ENCODE measurements around the gene RHOT1.
"Not testable (repeated sequence)": the region's sequence is repeated elsewhere in the genome, so short reads cannot be mapped to it uniquely, and the experiment has no call there.

The RHOT1 gene

DNA sequence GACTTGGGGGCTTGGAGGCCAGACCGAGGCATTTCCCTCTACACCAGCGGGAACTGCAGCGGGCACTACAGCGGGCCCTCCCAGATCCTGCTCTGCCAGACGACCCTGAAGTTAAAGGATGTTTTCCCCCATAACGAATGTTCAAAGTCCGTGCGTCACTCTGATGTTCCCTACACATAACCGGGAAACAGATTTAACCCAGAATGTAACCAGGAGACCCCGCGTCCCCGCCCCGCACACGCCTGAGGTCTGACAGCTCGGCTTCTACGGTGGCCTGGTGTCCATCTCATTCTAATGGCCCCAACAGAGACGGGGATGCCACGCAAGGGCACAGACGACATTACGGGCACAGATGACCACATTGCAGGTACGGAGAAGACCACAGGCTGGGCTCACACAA, 31.7 kb upstream of the RHOT1 start:
- Histone ChIP-seq H3K9me3 (ENCODE audit: control insufficient read depth in 2 of 2, low read length in 2 of 2) (no peaks in the 10 kb centered on the region), H3K36me3 (ENCODE audit: control insufficient read depth in 2 of 2, insufficient read depth in 2 of 2, low read length in 2 of 2) (no peaks in the 10 kb centered on the region), H3K9ac (ENCODE audit: low read length in 2 of 2) (no peak overlapping the region), H3K27me3 (ENCODE audit: control insufficient read depth in 1 of 2, insufficient read depth in 2 of 2, low read length in 2 of 2) (no peaks in the 10 kb centered on the region), H3K27ac (ENCODE audit: low read length) (no peak overlapping the region), H3K4me1 (ENCODE audit: control insufficient read depth, insufficient read depth, low read length) (peaks cover 8% of the 10 kb centered on the region), H3K4me3 (ENCODE audit: low read length in 2 of 2) (no peak overlapping the region)

DNA sequence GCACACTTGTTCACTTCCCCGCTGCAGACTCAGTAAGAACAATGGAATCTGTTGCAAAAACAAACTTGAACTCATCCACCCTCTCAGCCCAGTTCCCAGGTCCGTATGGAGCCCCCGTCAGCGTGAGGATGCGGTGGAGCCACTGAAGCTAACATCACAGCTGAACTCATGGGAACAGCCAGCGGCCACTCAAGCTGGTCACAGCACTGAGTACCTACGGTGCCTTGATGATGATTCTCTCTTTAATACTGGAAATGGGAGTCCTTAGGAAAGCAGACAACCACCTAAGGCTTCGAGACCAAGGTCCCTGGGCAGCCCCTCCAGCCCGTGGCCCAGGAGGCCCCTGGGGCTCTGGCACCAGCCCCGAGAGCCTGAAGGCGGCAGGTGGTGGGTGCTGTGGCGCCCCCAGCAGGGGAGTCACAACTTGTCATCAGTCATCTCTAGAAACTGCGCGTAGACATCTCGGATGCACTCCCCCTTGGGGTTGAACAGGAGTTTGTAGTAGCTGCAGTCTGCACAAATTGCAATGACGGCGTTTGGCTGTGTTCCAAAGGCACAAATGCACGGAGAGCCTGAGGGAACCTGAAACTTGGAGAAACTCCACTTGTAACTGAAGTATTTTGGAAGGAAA, 31.0 kb upstream of the RHOT1 start:
- Histone ChIP-seq H3K27me3 (ENCODE audit: control insufficient read depth in 1 of 2, insufficient read depth in 2 of 2, low read length in 2 of 2) (no peaks in the 10 kb centered on the region), H3K9me3 (ENCODE audit: control insufficient read depth in 2 of 2, low read length in 2 of 2) (no peaks in the 10 kb centered on the region), H3K4me3 (ENCODE audit: low read length in 2 of 2) (peak overlapping the region in 1 of 2 donors; percentile 44), H3K36me3 (ENCODE audit: control insufficient read depth in 2 of 2, insufficient read depth in 2 of 2, low read length in 2 of 2) (no peaks in the 10 kb centered on the region), H3K27ac (ENCODE audit: low read length) (no peak overlapping the region), H3K9ac (ENCODE audit: low read length in 2 of 2) (no peak overlapping the region), H3K4me1 (ENCODE audit: control insufficient read depth, insufficient read depth, low read length) (peaks cover 8% of the 10 kb centered on the region)

GRCh38 chr17:32112416-32112815, 29.9 kb upstream of the RHOT1 start:
- no peaks in the 10 kb centered on the region for H3K9me3 ChIP-seq (ENCODE audit: control insufficient read depth in 2 of 2, low read length in 2 of 2)

DNA sequence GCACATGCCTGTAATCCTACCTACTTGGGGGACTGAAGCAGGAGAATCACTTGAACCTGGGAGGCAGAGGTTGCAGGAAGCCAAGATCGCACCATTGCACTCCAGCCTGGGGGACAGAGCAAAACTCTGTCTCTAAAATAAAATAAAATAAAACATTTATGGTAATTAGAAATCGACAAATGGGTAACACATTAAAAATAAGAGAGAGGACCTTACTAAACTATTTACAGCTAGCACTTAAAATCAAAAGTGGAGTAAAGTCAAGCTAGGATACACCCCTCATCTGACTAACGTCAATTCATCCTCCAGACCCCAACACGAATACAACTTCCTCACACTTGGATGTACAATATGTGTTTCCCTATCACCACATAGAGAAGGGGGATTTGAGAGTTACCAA, 27.8 kb upstream of the RHOT1 start:
- H3K4me3 ChIP-seq (ENCODE audit: low read length in 2 of 2), result no peak overlapping the region
- H3K27ac ChIP-seq (ENCODE audit: low read length), result no peak overlapping the region
- H3K9ac ChIP-seq (ENCODE audit: low read length in 2 of 2), result no peak overlapping the region
- H3K27me3 ChIP-seq (ENCODE audit: control insufficient read depth in 1 of 2, insufficient read depth in 2 of 2, low read length in 2 of 2), result peaks cover 0 to 3% of the 10 kb centered on the region in 2 donors
- H3K9me3 ChIP-seq (ENCODE audit: control insufficient read depth in 2 of 2, low read length in 2 of 2), result no peaks in the 10 kb centered on the region
- no peaks in the 10 kb centered on the region for H3K36me3 ChIP-seq (ENCODE audit: control insufficient read depth in 2 of 2, insufficient read depth in 2 of 2, low read length in 2 of 2)
- peaks cover 8% of the 10 kb centered on the region for H3K4me1 ChIP-seq (ENCODE audit: control insufficient read depth, insufficient read depth, low read length)

More at GRCh38 chr17:32112416-32112815, 29.9 kb upstream of the RHOT1 start:
- H3K4me1 ChIP-seq (ENCODE audit: control insufficient read depth, insufficient read depth, low read length), result peaks cover 8% of the 10 kb centered on the region
- H3K4me3 ChIP-seq (ENCODE audit: low read length in 2 of 2), result no peak overlapping the region
- no peaks in the 10 kb centered on the region for H3K36me3 ChIP-seq (ENCODE audit: control insufficient read depth in 2 of 2, insufficient read depth in 2 of 2, low read length in 2 of 2)
- no peak overlapping the region for H3K27ac ChIP-seq (ENCODE audit: low read length)
- H3K27me3 ChIP-seq (ENCODE audit: control insufficient read depth in 1 of 2, insufficient read depth in 2 of 2, low read length in 2 of 2), result peaks cover 0 to 2% of the 10 kb centered on the region in 2 donors
- no peak overlapping the region for H3K9ac ChIP-seq (ENCODE audit: low read length in 2 of 2)

DNA sequence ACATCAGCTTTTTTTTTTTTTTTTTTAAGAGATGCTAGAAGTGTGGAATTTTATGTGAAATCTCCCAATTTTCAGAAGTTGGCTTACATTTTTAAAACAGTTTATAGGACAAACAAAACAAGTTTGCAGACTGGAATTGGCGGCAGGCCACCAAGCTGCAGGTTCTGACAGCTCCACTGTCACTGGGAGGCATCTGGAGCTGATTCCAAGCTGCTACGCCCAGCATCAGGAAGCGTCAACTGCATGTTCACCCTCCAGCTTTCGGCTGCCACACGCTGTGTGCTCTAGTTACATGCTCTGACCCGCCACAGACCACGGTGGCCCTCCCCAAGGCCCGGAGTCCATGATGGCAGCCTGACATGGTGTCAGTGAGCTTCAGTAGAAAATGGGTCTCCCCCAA, 26.8 kb upstream of the RHOT1 start:
- not testable (repeated sequence) for H3K27ac ChIP-seq (ENCODE audit: low read length); H3K4me1 ChIP-seq (ENCODE audit: control insufficient read depth, insufficient read depth, low read length); H3K9me3 ChIP-seq (ENCODE audit: control insufficient read depth in 2 of 2, low read length in 2 of 2); H3K4me3 ChIP-seq (ENCODE audit: low read length in 2 of 2); H3K36me3 ChIP-seq (ENCODE audit: control insufficient read depth in 2 of 2, insufficient read depth in 2 of 2, low read length in 2 of 2); H3K9ac ChIP-seq (ENCODE audit: low read length in 2 of 2); H3K27me3 ChIP-seq (ENCODE audit: control insufficient read depth in 1 of 2, insufficient read depth in 2 of 2, low read length in 2 of 2)

GRCh38 chr17:32116937-32117336, 25.4 kb upstream of the RHOT1 start:
- Histone ChIP-seq H3K9ac (ENCODE audit: low read length in 2 of 2) (no peak overlapping the region), H3K9me3 (ENCODE audit: control insufficient read depth in 2 of 2, low read length in 2 of 2) (no peaks in the 10 kb centered on the region)

GRCh38 chr17:32117399-32117798, 24.9 kb upstream of the RHOT1 start:
- Histone ChIP-seq H3K4me1 (ENCODE audit: control insufficient read depth, insufficient read depth, low read length) (no peaks in the 10 kb centered on the region), H3K27ac (ENCODE audit: low read length) (no peak overlapping the region), H3K4me3 (ENCODE audit: low read length in 2 of 2) (no peak overlapping the region), H3K27me3 (ENCODE audit: control insufficient read depth in 1 of 2, insufficient read depth in 2 of 2, low read length in 2 of 2) (peaks cover 0 to 3% of the 10 kb centered on the region in 2 donors), H3K9me3 (ENCODE audit: control insufficient read depth in 2 of 2, low read length in 2 of 2) (no peaks in the 10 kb centered on the region), H3K36me3 (ENCODE audit: control insufficient read depth in 2 of 2, insufficient read depth in 2 of 2, low read length in 2 of 2) (no peaks in the 10 kb centered on the region), H3K9ac (ENCODE audit: low read length in 2 of 2) (no peak overlapping the region)

More at GRCh38 chr17:32116937-32117336, 25.4 kb upstream of the RHOT1 start:
- no peaks in the 10 kb centered on the region for H3K36me3 ChIP-seq (ENCODE audit: control insufficient read depth in 2 of 2, insufficient read depth in 2 of 2, low read length in 2 of 2)
- H3K4me3 ChIP-seq (ENCODE audit: low read length in 2 of 2), result no peak overlapping the region
- H3K27me3 ChIP-seq (ENCODE audit: control insufficient read depth in 1 of 2, insufficient read depth in 2 of 2, low read length in 2 of 2), result peaks cover 0 to 3% of the 10 kb centered on the region in 2 donors
- H3K27ac ChIP-seq (ENCODE audit: low read length), result no peak overlapping the region
- H3K4me1 ChIP-seq (ENCODE audit: control insufficient read depth, insufficient read depth, low read length), result peaks cover under 1% of the 10 kb centered on the region

GRCh38 chr17:32118088-32118487, 24.2 kb upstream of the RHOT1 start:
- H3K9me3 ChIP-seq (ENCODE audit: control insufficient read depth in 2 of 2, low read length in 2 of 2); H3K4me3 ChIP-seq (ENCODE audit: low read length in 2 of 2); H3K36me3 ChIP-seq (ENCODE audit: control insufficient read depth in 2 of 2, insufficient read depth in 2 of 2, low read length in 2 of 2); H3K27me3 ChIP-seq (ENCODE audit: control insufficient read depth in 1 of 2, insufficient read depth in 2 of 2, low read length in 2 of 2); H3K4me1 ChIP-seq (ENCODE audit: control insufficient read depth, insufficient read depth, low read length); H3K27ac ChIP-seq (ENCODE audit: low read length); H3K9ac ChIP-seq (ENCODE audit: low read length in 2 of 2): not testable (repeated sequence)

DNA sequence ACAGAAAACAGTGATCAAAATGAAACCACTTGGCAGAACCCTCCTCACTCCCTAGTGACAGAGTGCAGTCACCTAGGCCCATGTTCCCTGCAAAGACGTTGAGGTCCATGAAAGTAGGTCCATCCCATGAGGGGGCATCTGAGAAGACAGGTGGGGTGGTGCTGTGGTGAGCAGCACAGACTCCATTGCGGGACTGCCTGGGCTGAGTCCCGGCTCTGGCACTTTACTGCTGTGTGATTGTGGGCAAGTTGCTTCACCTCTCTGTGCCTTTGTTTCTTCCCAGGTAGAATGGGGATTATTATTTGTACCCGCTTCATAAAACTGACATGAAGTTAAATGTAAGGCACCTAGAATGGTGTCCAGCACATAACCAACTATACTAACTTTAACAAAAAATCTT, 23.5 kb upstream of the RHOT1 start:
- no peaks in the 10 kb centered on the region for H3K9me3 ChIP-seq (ENCODE audit: control insufficient read depth in 2 of 2, low read length in 2 of 2)
- H3K36me3 ChIP-seq (ENCODE audit: control insufficient read depth in 2 of 2, insufficient read depth in 2 of 2, low read length in 2 of 2), result no peaks in the 10 kb centered on the region
- H3K27ac ChIP-seq (ENCODE audit: low read length), result no peak overlapping the region
- no peak overlapping the region for H3K4me3 ChIP-seq (ENCODE audit: low read length in 2 of 2)
- no peak overlapping the region for H3K9ac ChIP-seq (ENCODE audit: low read length in 2 of 2)
- H3K27me3 ChIP-seq (ENCODE audit: control insufficient read depth in 1 of 2, insufficient read depth in 2 of 2, low read length in 2 of 2), result peaks cover 0 to 3% of the 10 kb centered on the region in 2 donors
- no peaks in the 10 kb centered on the region for H3K4me1 ChIP-seq (ENCODE audit: control insufficient read depth, insufficient read depth, low read length)

- Histone ChIP-seq H3K27me3 (ENCODE audit: control insufficient read depth in 1 of 2, insufficient read depth in 2 of 2, low read length in 2 of 2) (peaks cover 0 to 3% of the 10 kb centered on the region in 2 donors), H3K4me3 (ENCODE audit: low read length in 2 of 2) (no peak overlapping the region), H3K9ac (ENCODE audit: low read length in 2 of 2) (no peak overlapping the region), H3K27ac (ENCODE audit: low read length) (no peak overlapping the region), H3K36me3 (ENCODE audit: control insufficient read depth in 2 of 2, insufficient read depth in 2 of 2, low read length in 2 of 2) (no peaks in the 10 kb centered on the region), H3K9me3 (ENCODE audit: control insufficient read depth in 2 of 2, low read length in 2 of 2) (no peaks in the 10 kb centered on the region), H3K4me1 (ENCODE audit: control insufficient read depth, insufficient read depth, low read length) (no peaks in the 10 kb centered on the region)
These were observed 22.2 kb upstream of the RHOT1 start for GRCh38 chr17:32120141-32120540.

- Histone ChIP-seq H3K27ac (ENCODE audit: low read length) (no peak overlapping the region), H3K9me3 (ENCODE audit: control insufficient read depth in 2 of 2, low read length in 2 of 2) (no peaks in the 10 kb centered on the region), H3K27me3 (ENCODE audit: control insufficient read depth in 1 of 2, insufficient read depth in 2 of 2, low read length in 2 of 2) (peaks cover 0 to 3% of the 10 kb centered on the region in 2 donors), H3K9ac (ENCODE audit: low read length in 2 of 2) (no peak overlapping the region), H3K4me1 (ENCODE audit: control insufficient read depth, insufficient read depth, low read length) (no peaks in the 10 kb centered on the region), H3K4me3 (ENCODE audit: low read length in 2 of 2) (no peak overlapping the region), H3K36me3 (ENCODE audit: control insufficient read depth in 2 of 2, insufficient read depth in 2 of 2, low read length in 2 of 2) (no peaks in the 10 kb centered on the region)
These were observed 21.6 kb upstream of the RHOT1 start for GRCh38 chr17:32120716-32121115.

Measured in stomach smooth muscle (tissue), 2 donors.